GM19452 (cell line): ENCODE measurements around the gene GIPC1.

ENCODE experiments used
- ATAC-seq: cut with Tn5 transposase; IDR thresholded peaks from one replicate; pipeline ENCODE4 v1.9.1; 2021; ENCODE audit not compliant: unreplicated experiment

The GIPC1 gene

DNA sequence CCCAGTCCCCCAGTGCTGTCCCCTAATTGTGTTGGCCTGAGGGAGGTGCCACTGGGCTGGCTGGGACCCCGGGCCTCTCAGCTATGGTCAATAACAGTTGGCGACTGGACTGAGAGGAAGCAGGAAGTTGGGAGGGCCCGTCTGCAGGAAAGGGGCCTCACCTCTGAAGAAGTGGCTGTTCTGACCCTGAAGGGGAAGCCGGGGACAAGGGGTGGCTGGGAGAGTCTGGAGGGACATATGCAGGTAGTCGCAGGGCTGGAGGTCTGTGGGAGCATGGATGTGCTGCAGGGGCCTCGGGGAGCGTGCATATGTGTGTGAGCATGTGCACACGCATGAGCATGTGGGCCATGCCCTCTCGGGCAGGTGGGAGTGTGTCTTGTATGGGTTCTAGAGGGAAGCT, 56.9 kb downstream of the GIPC1 start:
- no peak for ATAC-seq

DNA sequence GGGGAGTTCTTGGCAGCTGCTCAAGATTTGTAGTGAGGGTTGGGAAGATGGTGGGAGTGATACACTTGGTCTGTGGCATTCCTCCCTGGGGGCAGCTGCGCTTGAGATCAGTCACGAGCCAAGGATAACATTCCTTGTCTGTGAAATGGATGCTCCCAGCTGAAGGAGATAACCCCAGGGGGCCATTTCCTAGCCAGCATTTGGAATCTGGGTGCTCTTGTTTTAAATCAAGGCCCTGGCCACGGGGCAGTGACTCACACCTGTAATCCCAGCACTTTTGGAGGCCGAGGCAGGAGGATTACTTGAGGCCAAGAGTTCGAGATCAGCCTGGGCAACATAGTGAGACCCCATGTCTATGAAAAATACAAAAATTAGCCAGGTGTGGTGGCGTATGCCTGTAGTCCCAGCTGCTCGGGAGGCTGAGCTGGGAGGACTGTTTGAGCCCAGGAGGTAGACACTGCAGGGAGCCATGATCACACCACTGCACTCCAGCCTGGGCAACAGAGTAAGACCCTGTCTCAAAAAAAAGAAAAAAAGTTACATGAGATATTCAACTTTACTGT, 58.3 kb downstream of the GIPC1 start:
- no peak for ATAC-seq

DNA sequence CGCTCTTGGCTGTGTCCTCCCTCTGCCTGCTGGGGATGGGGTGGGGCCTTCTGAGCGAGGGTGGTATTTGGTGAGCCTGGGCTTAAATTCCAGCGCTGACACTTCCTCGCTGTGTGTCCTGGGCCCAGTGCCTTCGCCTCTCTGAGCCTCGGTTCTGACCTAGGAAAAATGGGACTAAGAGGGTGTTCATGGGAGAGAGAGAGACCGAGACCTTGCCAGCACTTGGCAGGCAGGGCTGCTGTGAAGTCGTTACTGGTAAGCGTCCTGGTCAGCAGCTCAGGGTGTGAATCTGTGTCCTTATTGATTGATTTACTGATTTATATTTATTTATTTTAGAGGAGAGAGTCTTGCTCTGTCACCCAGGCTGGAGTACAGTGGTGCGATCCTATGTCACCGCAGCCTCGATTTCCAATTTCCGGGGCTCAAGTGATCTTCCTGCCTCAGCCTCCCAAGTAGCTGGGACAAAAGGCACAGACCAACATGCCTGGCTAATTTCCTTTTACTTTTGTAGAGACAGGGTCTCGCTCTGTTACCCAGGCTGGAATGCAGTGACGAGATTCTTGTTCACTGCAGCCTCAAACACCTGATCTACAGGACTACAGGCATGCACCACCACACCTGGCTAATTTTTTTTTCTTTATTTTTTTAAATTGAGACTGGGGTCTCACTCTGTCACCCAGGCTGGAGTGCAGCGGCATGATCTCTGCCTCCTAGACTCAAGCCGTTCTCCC, 60.4 kb downstream of the GIPC1 start:
- no peak for ATAC-seq

- no peak for ATAC-seq
Observed at GRCh38 chr19:14434543-14435319, 61.2 kb downstream of the GIPC1 start.

- ATAC-seq, result no peak
Observed at GRCh38 chr19:14433554-14434501, 62.1 kb downstream of the GIPC1 start.

DNA sequence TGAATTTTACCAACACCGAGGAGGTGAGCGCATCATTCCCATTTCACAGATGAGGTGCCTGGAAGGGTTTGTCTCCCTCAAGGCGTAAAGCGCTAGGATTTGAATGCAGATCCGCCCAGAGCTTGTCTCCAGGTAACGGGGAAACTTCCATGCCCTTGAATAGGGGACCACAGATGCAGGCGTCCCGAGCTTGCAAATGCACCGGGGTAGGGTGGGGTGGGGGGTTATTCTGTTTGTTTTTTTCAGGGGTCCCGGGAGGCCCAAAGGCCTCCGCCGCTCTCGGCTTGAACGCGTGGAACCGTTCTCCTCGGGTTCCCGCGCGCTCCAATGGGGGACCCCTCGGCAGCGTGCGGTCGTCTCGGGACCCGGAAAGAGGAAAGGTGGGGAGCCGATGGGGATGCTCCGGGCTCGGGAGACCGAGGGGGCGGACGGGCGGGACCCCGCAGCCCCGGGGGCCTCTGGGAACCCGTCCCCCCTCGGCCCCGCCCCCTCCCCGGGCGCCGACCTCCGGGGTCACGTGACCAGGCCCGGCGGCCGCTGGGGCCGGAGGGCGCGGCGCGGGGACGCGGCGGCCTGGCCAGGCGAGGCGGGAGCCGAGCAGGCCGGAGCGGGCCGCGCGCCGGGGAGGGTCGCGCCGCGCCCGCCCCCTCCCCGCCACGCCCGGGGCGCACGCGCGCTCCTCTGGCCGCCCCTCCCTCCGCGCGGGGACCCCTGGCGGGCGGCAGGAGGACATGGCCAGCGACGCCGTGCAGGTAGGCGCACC, 63.0 kb downstream of the GIPC1 start, which contains the start of gene PKN1:
PKN1 (plus strand) TSS at position 516 of the 763 bp plus-strand sequence; CDS start at position 732, 216 bp downstream.
- ATAC-seq, result no peak

GRCh38 chr19:14430712-14431111, 65.2 kb downstream of the GIPC1 start:
- ATAC-seq, result no peak

GRCh38 chr19:14428882-14429416, 67.0 kb downstream of the GIPC1 start:
- ATAC-seq, result no peak
